ENCODE results near the gene MRPL36. TPM values are rescaled to one million over a fixed set of nuclear protein-coding genes. Genes with fewer than 3 reads are reported as not detected.

The MRPL36 gene
- total and polyA plus RNA-seq, 2 donors (not counting 3 experiments of a cell fraction or from before 2014, with no cell fraction given) = 70.3 to 72.7 TPM

DNA sequence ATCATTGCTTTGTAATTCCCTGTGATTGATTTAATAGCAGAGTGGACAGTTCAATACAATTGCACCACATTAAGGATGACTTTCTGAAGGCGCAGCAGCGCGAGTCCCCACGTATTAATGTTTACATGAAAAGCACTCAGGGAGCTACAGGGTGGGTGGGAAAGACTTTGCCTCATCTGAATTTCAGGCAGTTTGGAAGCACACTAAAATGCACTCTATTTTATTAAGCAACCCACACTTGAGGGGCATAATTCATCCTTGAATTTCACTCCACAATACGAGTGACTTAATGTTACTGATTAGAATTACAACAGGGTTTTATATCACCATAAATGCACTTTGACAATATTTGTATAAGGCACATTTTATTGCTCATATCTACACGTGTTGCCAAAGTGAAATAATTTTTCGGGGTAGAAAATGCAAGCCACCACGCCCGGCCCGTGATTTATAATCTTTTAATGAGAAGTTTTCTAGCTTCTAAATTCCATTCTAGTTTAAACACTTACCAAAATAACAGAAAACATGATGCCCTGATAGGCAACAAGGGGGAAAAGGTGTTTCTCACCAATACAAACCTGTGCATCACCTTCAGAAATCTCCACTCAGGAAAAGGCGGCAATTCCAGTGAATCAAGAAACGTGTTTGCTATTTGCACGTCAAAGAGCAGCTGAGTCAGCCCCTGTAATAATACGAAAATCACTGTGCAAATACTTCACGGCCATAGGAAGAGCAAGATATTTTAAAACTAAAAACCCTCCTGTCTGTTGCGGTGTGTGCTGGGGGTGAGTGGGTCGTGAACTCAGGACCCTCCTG is 42.6 kb upstream of the MRPL36 start:
- Histone ChIP-seq H2AFZ (ENCODE audit: low read depth, low read length) (no peak overlapping the region), H3K4me1 (ENCODE audit: control insufficient read depth, extremely low read depth, insufficient read depth, low read length) (no peaks in the 10 kb centered on the region), H3K9me3 (replicated peaks; ENCODE audit: control insufficient read depth, insufficient read depth, low read length) (no peaks in the 10 kb centered on the region), H3K27me3 (ENCODE audit: control insufficient read depth in 2 of 2, insufficient read depth in 2 of 2, low read length in 2 of 2) (no peaks in the 10 kb centered on the region), H3K4me3 (replicated peaks in 1 of 3; ENCODE audit: insufficient read depth in 1 of 3, low read depth in 1 of 3, low read length in 3 of 3) (no peak overlapping the region), H4K20me1 (replicated peaks; ENCODE audit: control insufficient read depth, extremely low read depth, insufficient read depth, low read length) (no peaks in the 10 kb centered on the region), H3K36me3 (ENCODE audit: control insufficient read depth in 2 of 2, extremely low read depth in 1 of 2, insufficient read depth in 2 of 2, low read length in 2 of 2) (no peaks in the 10 kb centered on the region), H3K9ac (replicated peaks; ENCODE audit: extremely low read depth, insufficient read depth, low read length) (no peak overlapping the region), H3K27ac (ENCODE audit: insufficient read depth, low read depth, low read length) (no peak overlapping the region), H3K9me1 (replicated peaks; ENCODE audit: control insufficient read depth, extremely low read depth, insufficient read depth, low read length) (no peaks in the 10 kb centered on the region), H3K79me2 (ENCODE audit: control insufficient read depth, insufficient read depth, low read length) (no peaks in the 10 kb centered on the region), H3K4me2 (ENCODE audit: insufficient read depth, low read length) (no peak overlapping the region)
- dilution Hi-C loops (cut with MboI; ENCODE audit: extremely low pct_ligation_motif_present, low sequenced_read_pairs) = no loop called here
- BruUV-seq (replicated peaks) = no TSS peak
- no peak for DNase-seq (ENCODE audit: low read depth, low spot score)
- CTCF ChIA-PET = no interaction called here
- FAIRE-seq = no peak
- TF ChIP-seq MYC (IDR thresholded peaks at IDR 0.05; ENCODE audit: low read depth, low read length) = no peak
- no peak for TF ChIP-seq POLR2AphosphoS5 (IDR thresholded peaks at IDR 0.05; ENCODE audit: insufficient read depth, low read depth, low read length)
- no peak for TF ChIP-seq FOS (IDR thresholded peaks at IDR 0.05; ENCODE audit: borderline replicate concordance, insufficient read depth, low read length)
- no peak for TF ChIP-seq JUN (IDR thresholded peaks at IDR 0.05; ENCODE audit: borderline replicate concordance, insufficient read depth, insufficient read length, low read depth)
- TF ChIP-seq EZH2 (IDR thresholded peaks at IDR 0.05; ENCODE audit: borderline replicate concordance, low read depth, low read length, severe bottlenecking) = no peak
- TF ChIP-seq, protein P1, sequence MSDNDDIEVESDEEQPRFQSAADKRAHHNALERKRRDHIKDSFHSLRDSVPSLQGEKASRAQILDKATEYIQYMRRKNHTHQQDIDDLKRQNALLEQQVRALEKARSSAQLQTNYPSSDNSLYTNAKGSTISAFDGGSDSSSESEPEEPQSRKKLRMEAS (IDR thresholded peaks at IDR 0.05; ENCODE audit: insufficient read depth, insufficient read length) = no peak
- no peak for TF ChIP-seq GATA2 (IDR thresholded peaks at IDR 0.05; ENCODE audit: insufficient read depth, insufficient read length, low read depth, low read length)
- no peak for TF ChIP-seq POLR2A (IDR thresholded peaks at IDR 0.05; ENCODE audit: low read depth, low read length)
- TF ChIP-seq, protein P2, sequence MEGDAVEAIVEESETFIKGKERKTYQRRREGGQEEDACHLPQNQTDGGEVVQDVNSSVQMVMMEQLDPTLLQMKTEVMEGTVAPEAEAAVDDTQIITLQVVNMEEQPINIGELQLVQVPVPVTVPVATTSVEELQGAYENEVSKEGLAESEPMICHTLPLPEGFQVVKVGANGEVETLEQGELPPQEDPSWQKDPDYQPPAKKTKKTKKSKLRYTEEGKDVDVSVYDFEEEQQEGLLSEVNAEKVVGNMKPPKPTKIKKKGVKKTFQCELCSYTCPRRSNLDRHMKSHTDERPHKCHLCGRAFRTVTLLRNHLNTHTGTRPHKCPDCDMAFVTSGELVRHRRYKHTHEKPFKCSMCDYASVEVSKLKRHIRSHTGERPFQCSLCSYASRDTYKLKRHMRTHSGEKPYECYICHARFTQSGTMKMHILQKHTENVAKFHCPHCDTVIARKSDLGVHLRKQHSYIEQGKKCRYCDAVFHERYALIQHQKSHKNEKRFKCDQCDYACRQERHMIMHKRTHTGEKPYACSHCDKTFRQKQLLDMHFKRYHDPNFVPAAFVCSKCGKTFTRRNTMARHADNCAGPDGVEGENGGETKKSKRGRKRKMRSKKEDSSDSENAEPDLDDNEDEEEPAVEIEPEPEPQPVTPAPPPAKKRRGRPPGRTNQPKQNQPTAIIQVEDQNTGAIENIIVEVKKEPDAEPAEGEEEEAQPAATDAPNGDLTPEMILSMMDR (IDR thresholded peaks at IDR 0.05; ENCODE audit: extremely low read depth in 1 of 2, insufficient read depth in 1 of 2, low read depth in 1 of 2, low read length in 2 of 2) = no peak
- intact Hi-C loops (cut with micrococcal nuclease) = no loop called here
- POLR2A ChIA-PET = no interaction called here

Measured in endothelial cell of umbilical vein (primary cell).